ENCODE measurements around the gene SNAP91. TPM values are rescaled to one million over a fixed set of nuclear protein-coding genes. Genes with fewer than 3 reads are reported as not detected.

SNAP91 gene
- total and polyA plus RNA-seq, 7 donors: 0.60 to 3.2 (median 2.0) TPM; not detected in 1

- no peaks in the 10 kb centered on the region for H3K4me1 ChIP-seq
- no peak overlapping the region for H3K4me3 ChIP-seq
- DNase-seq: no peak
- intact Hi-C loops (cut with DNase I): no loop called here
- no peaks in the 10 kb centered on the region for H3K36me3 ChIP-seq
- no peak for TF ChIP-seq POLR2A (IDR thresholded peaks at IDR 0.05)
- H3K27ac ChIP-seq: no peak overlapping the region
- 60 to 69% methylated on average over 2 of the region's 2 CpGs for WGBS, 2 donors
- no peaks in the 10 kb centered on the region for H3K9me3 ChIP-seq
- no peaks in the 10 kb centered on the region for H3K27me3 ChIP-seq
These were observed 105.3 kb downstream of the SNAP91 start for GRCh38 chr6:83603551-83603950.

- no peak overlapping the region for H3K4me3 ChIP-seq
- TF ChIP-seq POLR2A (IDR thresholded peaks at IDR 0.05) (no peak), POLR2AphosphoS5 (IDR thresholded peaks at IDR 0.05) (no peak)
- 75 to 81% methylated on average over 3 of the region's 3 CpGs for WGBS, 2 donors
These were observed 107.8 kb downstream of the SNAP91 start for GRCh38 chr6:83601119-83601518.

GRCh38 chr6:83600459-83600858 is 108.4 kb downstream of the SNAP91 start:
- DNase-seq: no peak
- H3K27ac ChIP-seq: no peak overlapping the region
- no peaks in the 10 kb centered on the region for H3K36me3 ChIP-seq
- intact Hi-C loops (cut with DNase I): no loop called here
- no peaks in the 10 kb centered on the region for H3K9me3 ChIP-seq
- H3K27me3 ChIP-seq: no peaks in the 10 kb centered on the region
- 91 to 96% methylated on average over 1 of the region's 1 CpG for WGBS, 2 donors
- no peaks in the 10 kb centered on the region for H3K4me1 ChIP-seq
- TF ChIP-seq CTCF (IDR thresholded peaks at IDR 0.05) (no peak), POLR2A (IDR thresholded peaks at IDR 0.05) (no peak), POLR2AphosphoS5 (IDR thresholded peaks at IDR 0.05) (no peak), EP300 (IDR thresholded peaks at IDR 0.05) (no peak)
- H3K4me3 ChIP-seq: no peak overlapping the region

More at GRCh38 chr6:83601119-83601518, 107.8 kb downstream of the SNAP91 start:
- no peaks in the 10 kb centered on the region for H3K4me1 ChIP-seq
- H3K36me3 ChIP-seq: no peaks in the 10 kb centered on the region
- intact Hi-C loops (cut with DNase I): no loop called here
- H3K27me3 ChIP-seq: no peaks in the 10 kb centered on the region
- H3K27ac ChIP-seq: no peak overlapping the region
- H3K9me3 ChIP-seq: no peaks in the 10 kb centered on the region
- DNase-seq: no peak

GRCh38 chr6:83597511-83597910 is 111.4 kb downstream of the SNAP91 start:
- Histone ChIP-seq H3K27me3 (no peaks in the 10 kb centered on the region), H3K9me3 (no peaks in the 10 kb centered on the region), H3K36me3 (no peaks in the 10 kb centered on the region), H3K27ac (no peak overlapping the region), H3K4me3 (no peak overlapping the region), H3K4me1 (no peaks in the 10 kb centered on the region)
- 90 to 92% methylated on average over 1 of the region's 1 CpG for WGBS, 2 donors
- no peak for DNase-seq
- intact Hi-C loops (cut with DNase I): no loop called here
- TF ChIP-seq CTCF (IDR thresholded peaks at IDR 0.05) (no peak), POLR2AphosphoS5 (IDR thresholded peaks at IDR 0.05) (no peak), EP300 (IDR thresholded peaks at IDR 0.05) (no peak), POLR2A (IDR thresholded peaks at IDR 0.05) (no peak)

- 74 to 80% methylated on average over 1 of the region's 1 CpG for WGBS, 2 donors
- DNase-seq: no peak
- intact Hi-C loops (cut with DNase I): no loop called here
- no peak for TF ChIP-seq CTCF (IDR thresholded peaks at IDR 0.05)
- TF ChIP-seq EP300 (IDR thresholded peaks at IDR 0.05): no peak
- TF ChIP-seq POLR2AphosphoS5 (IDR thresholded peaks at IDR 0.05): no peak
- no peak for TF ChIP-seq POLR2A (IDR thresholded peaks at IDR 0.05)
- Histone ChIP-seq H3K27ac (no peak overlapping the region), H3K4me1 (no peaks in the 10 kb centered on the region), H3K27me3 (no peaks in the 10 kb centered on the region), H3K4me3 (no peak overlapping the region), H3K9me3 (no peaks in the 10 kb centered on the region), H3K36me3 (no peaks in the 10 kb centered on the region)
These were observed 111.8 kb downstream of the SNAP91 start for GRCh38 chr6:83597051-83597450.

- no peaks in the 10 kb centered on the region for H3K9me3 ChIP-seq
- no peak for DNase-seq
- no peaks in the 10 kb centered on the region for H3K36me3 ChIP-seq
- H3K4me1 ChIP-seq: no peaks in the 10 kb centered on the region
- no peak overlapping the region for H3K4me3 ChIP-seq
- no peak overlapping the region for H3K27ac ChIP-seq
- no peaks in the 10 kb centered on the region for H3K27me3 ChIP-seq
- intact Hi-C loops (cut with DNase I): no loop called here
- no peak for TF ChIP-seq POLR2AphosphoS5 (IDR thresholded peaks at IDR 0.05)
- no peak for TF ChIP-seq CTCF (IDR thresholded peaks at IDR 0.05)
- no peak for TF ChIP-seq POLR2A (IDR thresholded peaks at IDR 0.05)
These were observed 114.0 kb downstream of the SNAP91 start for GRCh38 chr6:83594941-83595340.
